ENCODE results near the gene ADGRA1.

DNA sequence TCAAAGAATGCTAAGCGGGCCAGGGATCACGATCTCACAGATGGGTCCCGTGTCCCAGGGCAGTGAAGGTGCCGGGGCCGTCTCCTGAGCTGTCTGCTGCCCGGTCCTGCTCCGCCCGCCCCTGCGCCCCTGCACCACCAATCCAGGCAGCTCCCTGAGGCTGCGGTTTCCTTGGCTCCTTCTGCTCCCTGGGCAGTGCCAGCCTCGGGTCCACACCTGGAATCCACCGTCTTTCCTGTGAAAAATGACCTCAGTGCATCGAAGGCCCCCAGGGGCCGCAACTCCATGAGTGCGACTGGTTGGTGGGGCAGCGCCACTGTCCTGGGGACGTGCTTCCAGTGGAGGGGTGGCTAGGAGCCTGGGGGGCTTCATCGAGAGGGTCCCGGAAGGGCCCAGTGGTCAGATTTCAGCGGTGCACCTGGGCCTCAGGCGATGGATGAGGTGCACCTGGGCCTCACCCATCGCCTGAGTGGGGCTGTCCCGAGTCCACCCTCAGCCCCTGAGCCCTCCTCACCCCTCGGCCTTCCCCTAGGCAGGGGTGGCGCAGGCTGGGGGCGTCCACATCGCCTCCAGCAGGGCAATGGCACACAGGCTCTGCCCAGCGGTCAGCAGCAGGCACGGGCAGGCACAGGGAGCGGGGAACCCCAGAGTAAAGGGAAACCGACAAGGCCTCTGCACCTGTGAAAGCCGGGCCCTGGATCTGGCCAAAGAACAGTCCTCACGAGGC is 27.2 kb downstream of the ADGRA1 start:
- no peak for TF ChIP-seq POLR2A (IDR thresholded peaks at IDR 0.05)
- TF ChIP-seq, protein P1, sequence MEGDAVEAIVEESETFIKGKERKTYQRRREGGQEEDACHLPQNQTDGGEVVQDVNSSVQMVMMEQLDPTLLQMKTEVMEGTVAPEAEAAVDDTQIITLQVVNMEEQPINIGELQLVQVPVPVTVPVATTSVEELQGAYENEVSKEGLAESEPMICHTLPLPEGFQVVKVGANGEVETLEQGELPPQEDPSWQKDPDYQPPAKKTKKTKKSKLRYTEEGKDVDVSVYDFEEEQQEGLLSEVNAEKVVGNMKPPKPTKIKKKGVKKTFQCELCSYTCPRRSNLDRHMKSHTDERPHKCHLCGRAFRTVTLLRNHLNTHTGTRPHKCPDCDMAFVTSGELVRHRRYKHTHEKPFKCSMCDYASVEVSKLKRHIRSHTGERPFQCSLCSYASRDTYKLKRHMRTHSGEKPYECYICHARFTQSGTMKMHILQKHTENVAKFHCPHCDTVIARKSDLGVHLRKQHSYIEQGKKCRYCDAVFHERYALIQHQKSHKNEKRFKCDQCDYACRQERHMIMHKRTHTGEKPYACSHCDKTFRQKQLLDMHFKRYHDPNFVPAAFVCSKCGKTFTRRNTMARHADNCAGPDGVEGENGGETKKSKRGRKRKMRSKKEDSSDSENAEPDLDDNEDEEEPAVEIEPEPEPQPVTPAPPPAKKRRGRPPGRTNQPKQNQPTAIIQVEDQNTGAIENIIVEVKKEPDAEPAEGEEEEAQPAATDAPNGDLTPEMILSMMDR (IDR thresholded peaks at IDR 0.05 in 4 of 5, conservative IDR thresholded peaks at IDR 0.05 in 1 of 5), result no peak

Measured in gastrocnemius medialis (tissue), 4 donors.